ENCODE results near the gene RAP1GDS1. TPM values are rescaled to one million over a fixed set of nuclear protein-coding genes. Genes with fewer than 3 reads are reported as not detected.

The RAP1GDS1 gene
- total RNA-seq, 6 experiments from 2014 or later, result 66.8 to 78.7 (median 73.0) TPM

GRCh38 chr4:98493296-98493695 is 232.1 kb downstream of the RAP1GDS1 start:
- no peak overlapping the region for H3K4me3 Mint-ChIP-seq
- H3K27me3 Mint-ChIP-seq (ENCODE audit: insufficient read depth), result no peaks in the 10 kb centered on the region; the same call in 1 of the 2 replicates
- H3K36me3 Mint-ChIP-seq (ENCODE audit: low read depth), result peaks cover 50% of the 10 kb centered on the region

More at GRCh38 chr4:98493296-98493695, 232.1 kb downstream of the RAP1GDS1 start:
- DNase-seq, result no peak
- Mint-ChIP-seq H3K27ac (no peak overlapping the region; the same call in 1 of the 2 replicates), H3K4me1 (ENCODE audit: low read depth) (peaks cover 52% of the 10 kb centered on the region), H3K9me3 (no peaks in the 10 kb centered on the region)
- no peak for TF ChIP-seq CTCF (IDR thresholded peaks at IDR 0.05)

Other genes starting within 250 kb of the RAP1GDS1 start
- not detected for gene STPG2, start 117.9 kb upstream of the RAP1GDS1 start, total RNA-seq (2021; fragmentation: NEBNext Ultra II Directional; extraction: Animal tissue kit (Norgen Biotek cat#: 25700))

Data from HFFc6 (cell line).